ENCODE measurements around the gene TUBB4A.

DNA sequence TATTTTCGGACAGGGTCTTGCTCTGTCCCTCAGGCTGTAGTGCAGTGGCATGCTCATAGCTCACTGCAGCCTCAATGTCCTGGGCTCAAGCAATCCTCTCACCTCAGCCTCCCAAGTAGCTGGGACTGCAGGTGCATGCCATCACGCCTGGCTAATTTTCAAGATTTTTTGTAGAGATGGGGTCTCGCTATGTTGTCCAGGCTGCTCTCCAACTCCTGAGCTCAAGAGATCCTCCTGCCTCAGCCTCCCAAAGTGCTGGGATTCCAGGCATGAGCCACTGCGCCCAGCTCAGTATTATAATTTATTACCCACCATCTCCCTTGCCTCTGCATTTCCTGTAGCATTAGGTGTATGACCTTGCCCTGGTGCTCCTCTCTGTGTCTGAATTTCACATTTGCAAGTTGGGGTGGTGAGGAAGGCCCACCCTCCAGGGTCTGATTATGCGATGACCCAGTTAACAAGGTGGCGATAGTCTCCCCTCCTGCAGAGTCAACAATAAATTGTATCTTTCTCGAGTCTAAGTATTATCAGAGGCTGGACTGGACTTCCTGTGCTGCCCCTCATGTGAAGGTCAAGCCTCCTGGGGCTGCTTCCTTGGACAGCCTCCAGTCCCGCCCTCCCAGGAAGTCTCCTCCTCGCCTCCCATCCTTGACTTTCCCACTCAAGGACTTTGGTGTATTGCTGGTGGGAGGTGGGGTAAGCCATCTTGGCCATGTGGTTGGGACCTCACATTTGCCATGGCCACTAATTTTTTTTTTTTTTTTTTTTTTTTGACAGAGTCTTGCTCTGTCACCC lies 1.5 kb upstream of the TUBB4A start:
- TF ChIP-seq GATA3 (IDR thresholded peaks at IDR 0.05; ENCODE audit: low read depth, low read length) (no peak), GATA2 (IDR thresholded peaks at IDR 0.05; ENCODE audit: low read depth, low read length) (no peak)
